H9 (cell line): ENCODE measurements around the gene HPRT1. TPM values are rescaled to one million over a fixed set of nuclear protein-coding genes. Genes with fewer than 3 reads are reported as not detected.

Experiments
- DNase-seq: peaks from one replicate; pipeline ENCODE4 v3.0.0-alpha.2; 2017
- H2AFZ ChIP-seq: one replicate; pipeline ENCODE4 v1.6.1; 2013; ENCODE audit warnings: mild to moderate bottlenecking, low read length, control low read depth, moderate library complexity
- H2AK5ac ChIP-seq: 2 replicates; pipeline ENCODE4 v1.6.1; 2013; ENCODE audit warnings: low read length, control low read depth, mixed read lengths; ENCODE audit not compliant: insufficient read length
- H2BK120ac ChIP-seq: one replicate; pipeline ENCODE4 v1.6.1; 2013; ENCODE audit warnings: low read depth, mild to moderate bottlenecking, low read length, control low read depth, inconsistent platforms; ENCODE audit not compliant: poor library complexity, severe bottlenecking
- H2BK12ac ChIP-seq: 2 replicates; pipeline ENCODE4 v1.6.1; 2013; ENCODE audit warnings: low read length, control low read depth, mixed read lengths, low read depth; ENCODE audit not compliant: insufficient read length
- H2BK15ac ChIP-seq: 2 replicates; pipeline ENCODE4 v1.6.1; 2013; ENCODE audit warnings: low read depth, low read length, control low read depth
- H2BK20ac ChIP-seq: one replicate; pipeline ENCODE4 v1.6.1; 2013; ENCODE audit warnings: low read depth, mild to moderate bottlenecking, low read length, control low read depth, inconsistent platforms; ENCODE audit not compliant: poor library complexity, severe bottlenecking
- H2BK5ac ChIP-seq: 2 replicates; pipeline ENCODE4 v1.6.1; 2013; ENCODE audit warnings: low read length, control low read depth, mixed read lengths; ENCODE audit not compliant: insufficient read length
- H3K14ac ChIP-seq: 2 replicates; pipeline ENCODE4 v1.6.1; 2013; ENCODE audit warnings: low read length, control low read depth; ENCODE audit not compliant: insufficient read depth
- H3K18ac ChIP-seq: 2 replicates; pipeline ENCODE4 v1.6.1; 2013; ENCODE audit warnings: low read depth, mild to moderate bottlenecking, mixed read lengths, low read length, control low read depth; ENCODE audit not compliant: insufficient read length
- H3K23ac ChIP-seq: 2 replicates; pipeline ENCODE4 v1.6.1; 2013; ENCODE audit warnings: low read length, control low read depth, mixed read lengths, low read depth; ENCODE audit not compliant: insufficient read length
- H3K23me2 ChIP-seq: 2 replicates; pipeline ENCODE4 v1.6.1; 2013; ENCODE audit warnings: low read depth, mild to moderate bottlenecking, mixed read lengths, low read length, control low read depth; ENCODE audit not compliant: insufficient read length, poor library complexity, severe bottlenecking
- H3K27ac ChIP-seq: 2 replicates; pipeline ENCODE4 v1.5.1; 2013; ENCODE audit warnings: low read length, control low read depth, mixed read lengths, low read depth; ENCODE audit not compliant: insufficient read length
- H3K27me3 ChIP-seq: 2 replicates; pipeline ENCODE4 v1.6.1; 2013; ENCODE audit warnings: low read length, control low read depth, inconsistent platforms; ENCODE audit not compliant: insufficient read depth
- H3K4ac ChIP-seq: 2 replicates; pipeline ENCODE4 v1.6.1; 2013; ENCODE audit warnings: low read depth, mild to moderate bottlenecking, control low read depth, inconsistent platforms, low read length, moderate library complexity
- H3K4me1 ChIP-seq: 2 replicates; pipeline ENCODE4 v1.6.1; 2013; ENCODE audit warnings: low read length, control low read depth, inconsistent platforms; ENCODE audit not compliant: insufficient read depth
- H3K4me2 ChIP-seq: 2 replicates; pipeline ENCODE4 v1.6.1; 2013; ENCODE audit warnings: low read length, control low read depth, mixed read lengths; ENCODE audit not compliant: insufficient read length, insufficient read depth
- H3K56ac ChIP-seq: 2 replicates; pipeline ENCODE4 v1.6.1; 2013; ENCODE audit warnings: low read depth, mild to moderate bottlenecking, mixed read lengths, low read length, control low read depth; ENCODE audit not compliant: insufficient read length
- H3K79me1 ChIP-seq: 2 replicates; pipeline ENCODE4 v1.6.1; 2013; ENCODE audit warnings: low read depth, mild to moderate bottlenecking, moderate library complexity, low read length, control low read depth, inconsistent platforms; ENCODE audit not compliant: insufficient read depth, poor library complexity, severe bottlenecking
- H3K79me2 ChIP-seq: 2 replicates; pipeline ENCODE4 v1.6.1; 2013; ENCODE audit warnings: low read length, control low read depth, inconsistent platforms; ENCODE audit not compliant: insufficient read depth
- H3K9ac ChIP-seq: 2 replicates; pipeline ENCODE4 v1.6.1; 2013; ENCODE audit warnings: low read length, control low read depth, mixed read lengths; ENCODE audit not compliant: insufficient read length; ENCODE audit errors: extremely low read depth
- H3K9me3 ChIP-seq: one replicate; pipeline ENCODE4 v1.6.1; 2013; ENCODE audit warnings: low read depth, low read length, inconsistent platforms; ENCODE audit not compliant: control insufficient read depth
- H3T11ph ChIP-seq: one replicate; pipeline ENCODE4 v1.6.1; 2013; ENCODE audit warnings: mild to moderate bottlenecking, low read length, control low read depth, inconsistent platforms
- H4K20me1 ChIP-seq: one replicate; pipeline ENCODE4 v1.6.1; 2013; ENCODE audit not compliant: control insufficient read depth, insufficient read length, insufficient read depth
- H4K5ac ChIP-seq: 2 replicates; pipeline ENCODE4 v1.6.1; 2013; ENCODE audit warnings: low read depth, mild to moderate bottlenecking, mixed read lengths, low read length, control low read depth; ENCODE audit not compliant: insufficient read length
- H4K8ac ChIP-seq: replicated peaks from 2 replicates; pipeline ENCODE4 v1.6.1; 2013; ENCODE audit warnings: low read length, control low read depth, mixed read lengths, low read depth; ENCODE audit not compliant: insufficient read length
- H4K91ac ChIP-seq: 2 replicates; pipeline ENCODE4 v1.6.1; 2013; ENCODE audit warnings: low read depth, mild to moderate bottlenecking, moderate library complexity, mixed read lengths, low read length, control low read depth; ENCODE audit not compliant: insufficient read length
- H3K27ac Mint-ChIP-seq, 3 experiments: 2 replicates in 2 of 3; 3 replicates in 1 of 3; pipeline ENCODE4 v1.8.0; 2020 to 2021; ENCODE audit warnings: mixed read lengths in 3 of 3, mild to moderate bottlenecking in 1 of 3, moderate library complexity in 1 of 3
- H3K27me3 Mint-ChIP-seq: 2 replicates; pipeline ENCODE4 v1.8.0; 2021; ENCODE audit warnings: low read depth, mild to moderate bottlenecking, moderate library complexity, mixed read lengths
- H3K36me3 Mint-ChIP-seq, 3 experiments: 2 replicates in 2 of 3; 3 replicates in 1 of 3; pipeline ENCODE4 v1.8.0; 2020 to 2021; ENCODE audit warnings: low read depth in 3 of 3, mixed read lengths in 3 of 3; ENCODE audit not compliant: insufficient read depth in 1 of 3
- H3K4me1 Mint-ChIP-seq, 2 experiments: 2 replicates each; pipeline ENCODE4 v1.8.0; 2020; ENCODE audit warnings: mixed read lengths in 2 of 2
- H3K4me3 Mint-ChIP-seq, 2 experiments: 2 replicates in 1 of 2; 3 replicates in 1 of 2; pipeline ENCODE4 v1.8.0; 2020 to 2021; ENCODE audit warnings: mild to moderate bottlenecking in 2 of 2, mixed read lengths in 2 of 2, moderate library complexity in 1 of 2
- H3K9me3 Mint-ChIP-seq, 2 experiments: 2 replicates in 1 of 2; 3 replicates in 1 of 2; pipeline ENCODE4 v1.8.0; 2020; ENCODE audit warnings: mild to moderate bottlenecking in 2 of 2, mixed read lengths in 2 of 2, moderate library complexity in 1 of 2
- CTCF ChIP-seq: fragments of 200-600 bp; sonication (generic); conservative IDR thresholded peaks from 3 replicates; pipeline ENCODE4 v1.8.0; 2021; ENCODE audit warnings: antibody characterized with exemption, mild to moderate bottlenecking
- WGBS: extraction: QIAGEN DNeasy Blood & Tissue Kit; methylation state at CpG from one replicate; pipeline ENCODE4 v1.1.7; 2013; ENCODE audit warnings: missing lambda C conversion rate, low lambda C conversion rate, mixed read lengths; ENCODE audit not compliant: insufficient read length; ENCODE audit errors: extremely low coverage; 5-methylcytosine and 5-hydroxymethylcytosine counted together
- total RNA-seq: library from RNA; stranded (reverse); gene quantifications from 2 replicates; pipeline ENCODE4 v1.2.1, GENCODE V29; 2021

The HPRT1 gene
- total RNA-seq, 1 experiment from 2014 or later = 39.2 TPM

- Histone ChIP-seq H2BK12ac (no peak overlapping the region), H3K14ac (no peak overlapping the region), H4K20me1 (no peaks in the 10 kb centered on the region), H3K23ac (no peak overlapping the region), H3K4me1 (peaks cover 9% of the 10 kb centered on the region), H3K27ac (no peak overlapping the region), H2BK20ac (no peak overlapping the region), H3K4me2 (no peak overlapping the region), H3K23me2 (peaks cover 12% of the 10 kb centered on the region), H3K4ac (no peak overlapping the region), H3T11ph (no peak overlapping the region), H3K56ac (no peak overlapping the region), H4K91ac (no peak overlapping the region), H3K18ac (no peak overlapping the region), H2AK5ac (no peak overlapping the region), H3K79me2 (no peaks in the 10 kb centered on the region), H4K8ac (no peak overlapping the region), H2BK120ac (no peak overlapping the region), H3K9me3 (no peaks in the 10 kb centered on the region), H3K9ac (no peak overlapping the region), H2AFZ (no peak overlapping the region), H2BK5ac (no peak overlapping the region), H4K5ac (no peak overlapping the region), H3K27me3 (peaks cover 16% of the 10 kb centered on the region; the same call in 1 of the 2 replicates), H3K79me1 (no peaks in the 10 kb centered on the region), H2BK15ac (no peak overlapping the region)
- no peak for DNase-seq
- Mint-ChIP-seq H3K9me3 (peaks cover 8 to 61% of the 10 kb centered on the region in 2 experiments), H3K4me3 (no peak overlapping the region), H3K27ac (no peak overlapping the region), H3K4me1 (peaks cover 27 to 41% of the 10 kb centered on the region in 2 experiments), H3K36me3 (no peaks in the 10 kb centered on the region), H3K27me3 (peaks cover 27% of the 10 kb centered on the region)
- TF ChIP-seq CTCF = no peak
- no CpG with 5 or more reads among the region's 3 CpGs for WGBS
Observed at GRCh38 chrX:134541906-134542305, 81.9 kb downstream of the HPRT1 start.
